Upper lobe of left lung (tissue), 6 donors: ENCODE data around the gene PFAS. TPM values are rescaled to one million over a fixed set of nuclear protein-coding genes. Genes with fewer than 3 reads are reported as not detected.

ENCODE experiments used
- ATAC-seq, 2 donors: fragments of 200-7000 bp; cut with Tn5 transposase; one replicate each; pipeline ENCODE4 v1.9.1; 2022; ENCODE audit warnings: mild to moderate bottlenecking in 2 of 2, moderate library complexity in 2 of 2; ENCODE audit not compliant: low FRiP score in 2 of 2
- DNase-seq, 2 donors: peaks; one replicate each; pipeline ENCODE4 v3.0.0-alpha.2; 2019 to 2020
- H3K27ac ChIP-seq, 4 donors: fragments of 200-600 bp; sonication (generic); one replicate each; pipeline ENCODE4 v1.5.1; 2016 to 2019
- H3K27me3 ChIP-seq, 4 donors: fragments of 200-600 bp; sonication (generic); one replicate each; pipeline ENCODE4 v1.5.1; 2017 to 2019
- H3K36me3 ChIP-seq, 4 donors: fragments of 200-600 bp; sonication (generic); one replicate each; pipeline ENCODE4 v1.5.1; 2016 to 2019
- H3K4me1 ChIP-seq, 4 donors: fragments of 200-600 bp; sonication (generic); one replicate each; pipeline ENCODE4 v1.5.1; 2018 to 2019
- H3K4me3 ChIP-seq, 4 donors: fragments of 200-600 bp; sonication (generic); one replicate each; pipeline ENCODE4 v1.5.1; 2017 to 2019; ENCODE audit warnings: mild to moderate bottlenecking in 2 of 4, moderate library complexity in 1 of 4
- H3K9me3 ChIP-seq, 4 donors: fragments of 200-600 bp; sonication (generic); one replicate each; pipeline ENCODE4 v1.5.1; 2018 to 2019
- EP300 ChIP-seq, 4 donors: sonication (generic); formaldehyde crosslinking; IDR thresholded peaks; one replicate each; pipeline ENCODE4 v1.5.1; 2017; ENCODE audit warnings: antibody characterized with exemption in 4 of 4, control low read depth in 2 of 4
- POLR2A ChIP-seq, 4 donors: fragments of 450-650 bp; IDR thresholded peaks; one replicate each; pipeline ENCODE4 v1.5.1; 2016 to 2017; ENCODE audit warnings: antibody characterized with exemption in 4 of 4, mild to moderate bottlenecking in 2 of 4
- POLR2AphosphoS5 ChIP-seq, 2 donors: sonication (generic); formaldehyde crosslinking; IDR thresholded peaks; one replicate each; pipeline ENCODE4 v1.5.1; 2017; ENCODE audit warnings: antibody characterized with exemption in 2 of 2
- WGBS, 2 donors: methylation state at CpG; one replicate each; pipeline ENCODE4 v1.1.5; 2017 to 2018; 5-methylcytosine and 5-hydroxymethylcytosine counted together
- total RNA-seq, 6 donors: library from RNA; depleted of rRNA in 4 of 6; stranded (reverse); fragments of >200 nt in 4 of 6; gene quantifications; one replicate each; pipeline versions ENCODE4 v1.1.0 to v1.2.1, GENCODE V29; 2016 to 2021
- TF ChIP-seq, protein P1 (sequence below), 6 experiments: fragments of 450-650 bp in 4 of 6; fragments of 200-600 bp in 2 of 6; sonication (generic) in 2 of 6; IDR thresholded peaks; one replicate each; pipeline ENCODE4 v1.5.1; 2016 to 2019; ENCODE audit warnings: antibody characterized with exemption in 6 of 6
- donor health status: DM: no; HTN: no; CAD: no; lungs with moderate emphysema.
- donor health status: DM: no; HTN: yes; CAD: no; lungs with severe emphysema.

The PFAS gene
- total RNA-seq, 6 donors from 2014 or later: 11.9 to 60.8 (median 29.5) TPM

DNA sequence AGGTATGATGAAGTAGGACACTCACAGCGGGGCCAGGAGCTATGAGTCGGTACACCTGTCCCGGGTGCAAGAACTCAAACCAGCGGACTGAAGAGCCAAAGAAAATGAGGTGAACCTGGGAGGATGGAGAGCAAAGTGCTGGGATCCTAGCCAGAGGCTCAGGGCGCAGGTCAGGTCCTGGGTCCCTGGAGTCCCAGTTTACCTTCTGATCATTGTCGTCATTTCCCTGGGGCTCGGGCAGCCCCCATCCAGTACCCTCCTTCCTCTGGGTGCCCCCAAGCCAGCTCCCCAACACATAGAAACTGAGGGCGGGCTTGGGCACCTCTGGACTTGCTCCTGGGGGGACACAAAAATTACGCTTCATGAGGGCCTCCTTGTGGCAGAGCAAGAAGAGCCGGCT, 17.4 kb upstream of the PFAS start:
- no peaks in the 10 kb centered on the region for H3K27me3 ChIP-seq
- H3K9me3 ChIP-seq: no peaks in the 10 kb centered on the region
- H3K4me1 ChIP-seq: peaks cover 0 to 7% (median 2%) of the 10 kb centered on the region in 4 donors
- WGBS, 2 donors: 94 to 96% methylated on average over 9 to 10 of the region's 10 CpGs
- H3K4me3 ChIP-seq: no peak overlapping the region
- no peak for DNase-seq
- TF ChIP-seq EP300 (IDR thresholded peaks at IDR 0.05) (no peak), POLR2AphosphoS5 (IDR thresholded peaks at IDR 0.05) (no peak)
- TF ChIP-seq, protein P1, sequence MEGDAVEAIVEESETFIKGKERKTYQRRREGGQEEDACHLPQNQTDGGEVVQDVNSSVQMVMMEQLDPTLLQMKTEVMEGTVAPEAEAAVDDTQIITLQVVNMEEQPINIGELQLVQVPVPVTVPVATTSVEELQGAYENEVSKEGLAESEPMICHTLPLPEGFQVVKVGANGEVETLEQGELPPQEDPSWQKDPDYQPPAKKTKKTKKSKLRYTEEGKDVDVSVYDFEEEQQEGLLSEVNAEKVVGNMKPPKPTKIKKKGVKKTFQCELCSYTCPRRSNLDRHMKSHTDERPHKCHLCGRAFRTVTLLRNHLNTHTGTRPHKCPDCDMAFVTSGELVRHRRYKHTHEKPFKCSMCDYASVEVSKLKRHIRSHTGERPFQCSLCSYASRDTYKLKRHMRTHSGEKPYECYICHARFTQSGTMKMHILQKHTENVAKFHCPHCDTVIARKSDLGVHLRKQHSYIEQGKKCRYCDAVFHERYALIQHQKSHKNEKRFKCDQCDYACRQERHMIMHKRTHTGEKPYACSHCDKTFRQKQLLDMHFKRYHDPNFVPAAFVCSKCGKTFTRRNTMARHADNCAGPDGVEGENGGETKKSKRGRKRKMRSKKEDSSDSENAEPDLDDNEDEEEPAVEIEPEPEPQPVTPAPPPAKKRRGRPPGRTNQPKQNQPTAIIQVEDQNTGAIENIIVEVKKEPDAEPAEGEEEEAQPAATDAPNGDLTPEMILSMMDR (IDR thresholded peaks at IDR 0.05): no peak
- H3K36me3 ChIP-seq: peaks cover 55 to 95% (median 87%) of the 10 kb centered on the region in 4 donors
- H3K27ac ChIP-seq: no peak overlapping the region
- ATAC-seq: no peak

DNA sequence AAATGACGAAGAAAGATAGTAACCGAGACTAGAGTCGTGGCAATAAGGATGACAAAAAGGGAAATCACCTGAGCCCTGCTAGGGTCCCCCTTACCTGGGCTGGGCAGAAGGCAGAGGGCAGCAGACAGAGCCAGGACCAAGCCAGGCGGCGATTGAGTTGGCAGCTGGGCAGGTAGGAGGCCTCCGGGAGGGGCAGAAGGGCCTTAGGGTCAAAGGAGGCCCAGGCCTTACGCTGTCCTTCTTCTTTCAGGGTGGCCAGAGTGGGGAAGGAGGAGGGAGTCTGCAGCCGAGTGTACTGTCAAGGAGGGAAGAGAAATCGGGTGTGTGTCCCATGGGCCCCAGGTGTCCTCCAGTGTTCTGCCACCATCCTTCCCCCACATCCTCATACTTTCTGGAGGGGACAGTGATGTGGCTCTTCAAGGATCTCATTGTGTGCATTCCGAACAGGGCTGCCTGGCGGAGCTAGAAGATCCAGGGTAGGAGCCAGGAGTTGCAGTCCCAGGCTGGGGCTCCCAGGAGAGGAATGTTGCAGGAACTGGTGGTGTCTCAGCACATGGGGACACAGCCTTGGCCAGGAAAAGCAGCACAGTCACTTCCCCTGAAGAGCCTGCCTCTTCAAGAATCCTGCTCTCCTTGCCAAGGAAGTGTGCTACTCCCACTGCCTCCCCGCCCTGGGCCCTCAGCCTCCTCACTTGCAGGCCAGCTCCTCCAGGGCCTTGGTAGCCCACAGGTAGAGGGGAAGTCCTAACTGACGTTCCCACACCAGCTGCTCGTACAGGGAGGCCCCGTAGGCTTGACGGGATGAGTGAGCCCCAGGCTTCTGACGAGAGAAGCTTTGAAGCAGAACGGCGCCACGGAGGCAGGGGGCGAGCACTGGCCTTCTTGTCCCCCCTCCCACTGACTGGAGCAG, 14.5 kb upstream of the PFAS start:
- Histone ChIP-seq H3K36me3 (peaks cover 48 to 98% (median 88%) of the 10 kb centered on the region in 4 donors), H3K9me3 (no peaks in the 10 kb centered on the region), H3K4me1 (no peaks in the 10 kb centered on the region), H3K4me3 (no peak overlapping the region), H3K27me3 (no peaks in the 10 kb centered on the region), H3K27ac (no peak overlapping the region)
- TF ChIP-seq EP300 (IDR thresholded peaks at IDR 0.05) (no peak), POLR2AphosphoS5 (IDR thresholded peaks at IDR 0.05) (no peak), POLR2A (IDR thresholded peaks at IDR 0.05) (no peak)
- TF ChIP-seq, protein P1 (IDR thresholded peaks at IDR 0.05): no peak
- no peak for DNase-seq
- ATAC-seq: no peak
- WGBS, 2 donors: 92 to 94% methylated on average over 14 to 20 of the region's 21 CpGs

DNA sequence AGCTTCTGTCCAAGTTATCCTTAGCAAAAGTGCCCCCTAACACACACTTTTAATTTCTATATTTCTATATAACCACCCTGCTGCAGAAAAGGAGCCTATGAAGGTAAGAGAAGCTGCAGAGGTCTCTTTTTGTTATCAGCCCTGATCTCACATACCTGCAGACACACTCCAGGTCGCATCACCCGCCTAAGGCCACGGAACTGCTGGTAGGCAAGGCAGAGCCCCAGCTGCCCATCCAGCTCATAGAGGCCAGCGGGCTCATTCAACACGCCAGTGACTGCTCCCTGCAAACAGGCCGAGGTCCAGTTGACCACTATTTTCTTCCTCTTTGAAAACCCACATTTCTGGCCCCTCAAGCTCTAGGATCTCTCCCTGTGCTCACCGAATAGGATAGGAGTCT, 13.4 kb upstream of the PFAS start:
- TF ChIP-seq EP300 (IDR thresholded peaks at IDR 0.05): no peak
- no peak for TF ChIP-seq POLR2A (IDR thresholded peaks at IDR 0.05)
- TF ChIP-seq POLR2AphosphoS5 (IDR thresholded peaks at IDR 0.05): no peak
- TF ChIP-seq, protein P1 (IDR thresholded peaks at IDR 0.05): no peak
- no peaks in the 10 kb centered on the region for H3K9me3 ChIP-seq
- 91 to 92% methylated on average over 7 of the region's 7 CpGs for WGBS, 2 donors
- DNase-seq (no peak), ATAC-seq (no peak)
- H3K36me3 ChIP-seq: peaks cover 52 to 98% (median 86%) of the 10 kb centered on the region in 4 donors
- H3K27ac ChIP-seq: no peak overlapping the region
- H3K27me3 ChIP-seq: no peaks in the 10 kb centered on the region
- no peak overlapping the region for H3K4me3 ChIP-seq
- no peaks in the 10 kb centered on the region for H3K4me1 ChIP-seq

DNA sequence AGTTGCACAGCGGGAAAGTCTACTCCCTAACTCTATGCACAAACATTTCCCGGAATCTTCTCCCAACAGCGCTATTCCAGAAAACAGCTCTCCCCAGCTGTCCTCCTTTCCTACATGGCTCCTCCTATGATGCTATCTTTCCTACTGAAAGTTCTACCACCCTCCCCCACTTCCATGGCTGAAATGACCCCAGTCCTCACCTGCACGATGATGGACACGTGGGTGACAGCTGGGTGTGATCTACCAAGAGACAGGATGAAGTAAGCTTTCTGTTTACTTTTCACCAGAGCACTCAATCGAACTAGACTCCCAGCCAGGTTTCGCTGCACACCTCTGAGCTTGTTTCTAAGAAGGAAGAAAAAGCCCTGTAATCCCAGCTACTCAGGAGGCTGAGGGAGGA, 11.9 kb upstream of the PFAS start:
- Histone ChIP-seq H3K4me3 (no peak overlapping the region), H3K27me3 (no peaks in the 10 kb centered on the region), H3K27ac (no peak overlapping the region), H3K36me3 (peaks cover 43 to 98% (median 80%) of the 10 kb centered on the region in 4 donors), H3K9me3 (no peaks in the 10 kb centered on the region), H3K4me1 (no peaks in the 10 kb centered on the region)
- 80% methylated on average over 7 of the region's 7 CpGs for WGBS, 2 donors
- ATAC-seq (no peak), DNase-seq (no peak)
- TF ChIP-seq, protein P1 (IDR thresholded peaks at IDR 0.05): no peak
- TF ChIP-seq POLR2A (IDR thresholded peaks at IDR 0.05) (no peak), POLR2AphosphoS5 (IDR thresholded peaks at IDR 0.05) (no peak), EP300 (IDR thresholded peaks at IDR 0.05) (no peak)
